Mesendoderm (in vitro differentiated cells): Measurements from ENCODE around the gene IZUMO4.
"Not testable (repeated sequence)": the region's sequence is repeated elsewhere in the genome, so short reads cannot be mapped to it uniquely, and the experiment has no call there.

Experiments
- DNase-seq: peaks from one replicate; pipeline ENCODE4 v3.0.0; 2013
- H2AK5ac ChIP-seq: 2 replicates; pipeline ENCODE4 v1.6.1; 2013; ENCODE audit warnings: low read length, inconsistent platforms
- H2BK120ac ChIP-seq: 2 replicates; pipeline ENCODE4 v1.6.1; 2013; ENCODE audit warnings: low read depth, mild to moderate bottlenecking, low read length, moderate library complexity, mixed read lengths
- H2BK15ac ChIP-seq: replicated peaks from 2 replicates; pipeline ENCODE4 v1.6.1; 2013; ENCODE audit warnings: low read depth, mild to moderate bottlenecking, moderate library complexity
- H2BK5ac ChIP-seq: 2 replicates; pipeline ENCODE4 v1.6.1; 2013; ENCODE audit warnings: low read length, inconsistent platforms
- H3K18ac ChIP-seq: 2 replicates; pipeline ENCODE4 v1.6.1; 2013; ENCODE audit warnings: mild to moderate bottlenecking, low read length, mixed read lengths
- H3K23ac ChIP-seq: one replicate; pipeline ENCODE4 v1.6.1; 2013; ENCODE audit warnings: low read length
- H3K27ac ChIP-seq: 2 replicates; pipeline ENCODE4 v1.5.1; 2013; ENCODE audit warnings: low read depth, mild to moderate bottlenecking, inconsistent platforms, low read length, moderate library complexity
- H3K27me3 ChIP-seq: 2 replicates; pipeline ENCODE4 v1.6.1; 2013; ENCODE audit warnings: low read length, control low read depth, mild to moderate bottlenecking, inconsistent platforms; ENCODE audit not compliant: insufficient read depth, poor library complexity
- H3K36me3 ChIP-seq: 2 replicates; pipeline ENCODE4 v1.6.1; 2013; ENCODE audit warnings: low read length, inconsistent platforms; ENCODE audit not compliant: control insufficient read depth, insufficient read depth
- H3K4ac ChIP-seq: one replicate; pipeline ENCODE4 v1.6.1; 2013; ENCODE audit warnings: low read depth, mild to moderate bottlenecking, low read length, moderate library complexity
- H3K4me1 ChIP-seq: 2 replicates; pipeline ENCODE4 v1.6.1; 2013; ENCODE audit warnings: low read depth, low read length, inconsistent platforms; ENCODE audit not compliant: control insufficient read depth
- H3K4me2 ChIP-seq: 2 replicates; pipeline ENCODE4 v1.6.1; 2013; ENCODE audit warnings: low read length
- H3K4me3 ChIP-seq: 2 replicates; pipeline ENCODE4 v1.5.1; 2013; ENCODE audit warnings: mild to moderate bottlenecking, low read length
- H3K56ac ChIP-seq: one replicate; pipeline ENCODE4 v1.6.1; 2013; ENCODE audit warnings: low read length
- H3K79me1 ChIP-seq: 2 replicates; pipeline ENCODE4 v1.6.1; 2013; ENCODE audit warnings: low read length, inconsistent platforms
- H3K79me2 ChIP-seq: 2 replicates; pipeline ENCODE4 v1.6.1; 2013; ENCODE audit warnings: mild to moderate bottlenecking, low read length; ENCODE audit not compliant: control insufficient read depth, insufficient read depth
- H3K9ac ChIP-seq: 2 replicates; pipeline ENCODE4 v1.6.1; 2013; ENCODE audit warnings: low read length, inconsistent platforms
- H4K5ac ChIP-seq: one replicate; pipeline ENCODE4 v1.6.1; 2013; ENCODE audit warnings: low read length
- H4K8ac ChIP-seq: one replicate; pipeline ENCODE4 v1.6.1; 2013; ENCODE audit warnings: low read depth, mild to moderate bottlenecking, control low read depth, low read length, moderate library complexity
- WGBS: extraction: QIAGEN DNeasy Blood & Tissue Kit; methylation state at CpG from one replicate; pipeline ENCODE4 v1.1.7; 2013; ENCODE audit warnings: low lambda C conversion rate, missing lambda C conversion rate; ENCODE audit not compliant: insufficient coverage; ENCODE audit errors: extremely low coverage; 5-methylcytosine and 5-hydroxymethylcytosine counted together

IZUMO4 gene

GRCh38 chr19:2122982-2123381 lies 26.3 kb downstream of the IZUMO4 start:
- Histone ChIP-seq H3K18ac (no peak overlapping the region), H2BK15ac (no peak overlapping the region), H3K79me1 (peaks cover 5% of the 10 kb centered on the region), H4K8ac (no peak overlapping the region), H2AK5ac (no peak overlapping the region), H3K27me3 (no peaks in the 10 kb centered on the region), H3K36me3 (peaks cover 36% of the 10 kb centered on the region), H3K79me2 (no peaks in the 10 kb centered on the region), H3K27ac (no peak overlapping the region), H2BK5ac (no peak overlapping the region), H3K9ac (no peak overlapping the region), H3K4ac (no peak overlapping the region), H3K4me3 (no peak overlapping the region), H2BK120ac (no peak overlapping the region), H4K5ac (no peak overlapping the region), H3K56ac (no peak overlapping the region), H3K23ac (no peak overlapping the region), H3K4me1 (no peaks in the 10 kb centered on the region), H3K4me2 (no peak overlapping the region)
- no peak for DNase-seq
- no CpG with 5 or more reads among the region's 10 CpGs for WGBS

GRCh38 chr19:2123682-2124387 lies 27.1 kb downstream of the IZUMO4 start:
- H3K23ac ChIP-seq: no peak overlapping the region
- peaks cover 30% of the 10 kb centered on the region for H3K36me3 ChIP-seq
- no CpG with 5 or more reads among the region's 25 CpGs for WGBS
- H3K4me1 ChIP-seq: no peaks in the 10 kb centered on the region
- no peak overlapping the region for H4K5ac ChIP-seq
- H3K79me2 ChIP-seq: no peaks in the 10 kb centered on the region
- H2AK5ac ChIP-seq: no peak overlapping the region
- H3K27me3 ChIP-seq: no peaks in the 10 kb centered on the region
- H3K4me2 ChIP-seq: no peak overlapping the region
- H2BK15ac ChIP-seq: no peak overlapping the region
- peaks cover 6% of the 10 kb centered on the region for H3K79me1 ChIP-seq
- H3K4ac ChIP-seq: no peak overlapping the region
- no peak overlapping the region for H4K8ac ChIP-seq
- H3K27ac ChIP-seq: no peak overlapping the region
- DNase-seq: peak; percentile 49
- no peak overlapping the region for H3K9ac ChIP-seq
- H3K56ac ChIP-seq: no peak overlapping the region
- no peak overlapping the region for H2BK5ac ChIP-seq
- no peak overlapping the region for H3K18ac ChIP-seq
- no peak overlapping the region for H2BK120ac ChIP-seq
- H3K4me3 ChIP-seq: no peak overlapping the region

- Histone ChIP-seq H3K4me1 (no peaks in the 10 kb centered on the region), H4K5ac (no peak overlapping the region), H2AK5ac (no peak overlapping the region), H3K4me3 (no peak overlapping the region), H3K27me3 (no peaks in the 10 kb centered on the region), H3K18ac (no peak overlapping the region), H4K8ac (no peak overlapping the region), H3K9ac (no peak overlapping the region), H3K36me3 (peaks cover 21% of the 10 kb centered on the region), H3K4me2 (no peak overlapping the region), H3K56ac (no peak overlapping the region), H3K23ac (no peak overlapping the region), H3K79me1 (peaks cover 14% of the 10 kb centered on the region), H3K79me2 (peaks cover 2% of the 10 kb centered on the region), H3K27ac (no peak overlapping the region), H2BK15ac (no peak overlapping the region), H2BK120ac (no peak overlapping the region), H3K4ac (no peak overlapping the region), H2BK5ac (no peak overlapping the region)
- no CpG with 5 or more reads among the region's 24 CpGs for WGBS
- no peak for DNase-seq
Measured at GRCh38 chr19:2126879-2127518, 30.3 kb downstream of the IZUMO4 start.

GRCh38 chr19:2127758-2128157 lies 31.0 kb downstream of the IZUMO4 start:
- no peaks in the 10 kb centered on the region for H3K27me3 ChIP-seq
- H3K56ac ChIP-seq: no peak overlapping the region
- no peak overlapping the region for H3K27ac ChIP-seq
- peak; percentile 16 for DNase-seq
- H3K4me1 ChIP-seq: no peaks in the 10 kb centered on the region
- no peak overlapping the region for H3K9ac ChIP-seq
- H3K36me3 ChIP-seq: peaks cover 20% of the 10 kb centered on the region
- no CpG with 5 or more reads among the region's 19 CpGs for WGBS
- H2AK5ac ChIP-seq: no peak overlapping the region
- no peak overlapping the region for H4K5ac ChIP-seq
- no peak overlapping the region for H3K4ac ChIP-seq
- H3K79me2 ChIP-seq: peaks cover 4% of the 10 kb centered on the region
- H3K79me1 ChIP-seq: peaks cover 12% of the 10 kb centered on the region
- H3K4me3 ChIP-seq: no peak overlapping the region
- no peak overlapping the region for H3K23ac ChIP-seq
- no peak overlapping the region for H3K18ac ChIP-seq
- H3K4me2 ChIP-seq: no peak overlapping the region
- no peak overlapping the region for H2BK5ac ChIP-seq
- H2BK15ac ChIP-seq: no peak overlapping the region
- no peak overlapping the region for H2BK120ac ChIP-seq
- H4K8ac ChIP-seq: no peak overlapping the region

GRCh38 chr19:2128252-2128651 lies 31.5 kb downstream of the IZUMO4 start:
- H4K8ac ChIP-seq, H3K4me2 ChIP-seq, H3K4ac ChIP-seq, H3K27ac ChIP-seq, H2BK15ac ChIP-seq, H2BK5ac ChIP-seq, H4K5ac ChIP-seq, H3K18ac ChIP-seq, H3K27me3 ChIP-seq, H2AK5ac ChIP-seq, H3K23ac ChIP-seq, H3K56ac ChIP-seq, H2BK120ac ChIP-seq, H3K9ac ChIP-seq, H3K4me3 ChIP-seq, H3K4me1 ChIP-seq, DNase-seq, H3K79me2 ChIP-seq: not testable (repeated sequence)
- WGBS: no CpG with 5 or more reads among the region's 34 CpGs
- Histone ChIP-seq H3K36me3 (peaks cover 19% of the 10 kb centered on the region), H3K79me1 (peaks cover 12% of the 10 kb centered on the region)
